Thyroid gland (tissue), 4 donors: Measurements from ENCODE around the gene MTCH1. TPM values are rescaled to one million over a fixed set of nuclear protein-coding genes. Genes with fewer than 3 reads are reported as not detected.

ENCODE experiments used
- DNase-seq, 2 donors: peaks; one replicate each; pipeline ENCODE4 v3.0.0-alpha.2; 2019
- H3K27ac ChIP-seq, 3 donors: fragments of 200-600 bp; sonication (generic); 1 replicate in 2 of 3; 2 replicates in 1 of 3; pipeline ENCODE4 v1.5.1; 2016 to 2019; ENCODE audit warnings: mild to moderate bottlenecking in 1 of 3, moderate library complexity in 1 of 3
- H3K27me3 ChIP-seq: fragments of 200-600 bp; sonication (generic); one replicate; pipeline ENCODE4 v1.5.1; 2019
- H3K36me3 ChIP-seq, 2 donors: fragments of 200-600 bp; sonication (generic); one replicate each; pipeline ENCODE4 v1.5.1; 2016 to 2019
- H3K4me1 ChIP-seq, 2 donors: fragments of 200-600 bp; sonication (generic); one replicate each; pipeline ENCODE4 v1.5.1; 2017 to 2019
- H3K4me3 ChIP-seq, 3 donors: fragments of 200-600 bp; sonication (generic); replicated peaks in 1 of 3; 1 replicate in 2 of 3; 2 replicates in 1 of 3; pipeline ENCODE4 v1.5.1; 2016; ENCODE audit warnings: mild to moderate bottlenecking in 1 of 3
- H3K9me3 ChIP-seq: fragments of 200-600 bp; sonication (generic); one replicate; pipeline ENCODE4 v1.5.1; 2017
- CTCF ChIP-seq, 6 experiments: fragments of 200-600 bp in 3 of 6; fragments of 450-650 bp in 3 of 6; sonication (generic) in 3 of 6; IDR thresholded peaks; one replicate each; pipeline ENCODE4 v1.5.1; 2016 to 2019; ENCODE audit warnings: antibody characterized with exemption in 6 of 6, mild to moderate bottlenecking in 2 of 6, inconsistent platforms in 1 of 6, moderate library complexity in 1 of 6
- POLR2A ChIP-seq, 2 donors: fragments of 450-650 bp; IDR thresholded peaks; one replicate each; pipeline ENCODE4 v1.6.1; 2017; ENCODE audit warnings: antibody characterized with exemption in 2 of 2, mild to moderate bottlenecking in 2 of 2, moderate library complexity in 1 of 2
- WGBS, 2 donors: methylation state at CpG; one replicate each; pipeline ENCODE4 v1.1.5; 2017; 5-methylcytosine and 5-hydroxymethylcytosine counted together
- intact Hi-C: fragments of 100-400 bp; cut with DNase I; formaldehyde crosslinking; loops from one replicate; pipeline ENCODE4 v1.15.1; 2023
- total RNA-seq, 4 donors: library from RNA; depleted of rRNA; stranded (reverse); fragments of >200 nt; gene quantifications; one replicate each; pipeline ENCODE4 v1.2.3, GENCODE V29; 2016

MTCH1 gene
- total RNA-seq: 1,000 to 10,000 TPM in 1 of 4 donors, 100 to 1,000 TPM in 3; 571 to 1,096 (median 866) TPM

GRCh38 chr6:36985808-36986703 is at the start of gene MTCH1:
Gene MTCH1 (minus strand): TSS chr6:36986196. CDS start chr6:36986173, 23 bp downstream.
- TF ChIP-seq CTCF (IDR thresholded peaks at IDR 0.05): no peak
- TF ChIP-seq POLR2A (IDR thresholded peaks at IDR 0.05): peak; percentile 95 to 98
- DNase-seq: peak; percentile 90 to 91
- Histone ChIP-seq H3K36me3 (no peaks in the 10 kb centered on the region), H3K4me1 (peaks cover 53 to 58% of the 10 kb centered on the region in 2 donors), H3K4me3 (peak within 1 kb of the TSS; percentile 92 to 100 (median 100)), H3K27me3 (no peaks in the 10 kb centered on the region), H3K27ac (peak within 1 kb of the TSS; percentile 95 to 98 (median 98)), H3K9me3 (no peaks in the 10 kb centered on the region)
- intact Hi-C loops: loop anchor here (10.0 kb wide), 1 partner anchor 101 kb away; the partner anchor contains the start of gene C6orf89
- 0 to 1% methylated on average over 14 to 19 of the region's 101 CpGs for WGBS, 2 donors

- Histone ChIP-seq H3K36me3 (no peaks in the 10 kb centered on the region), H3K27ac (no peak overlapping the region), H3K4me3 (no peak overlapping the region), H3K9me3 (no peaks in the 10 kb centered on the region), H3K27me3 (no peaks in the 10 kb centered on the region), H3K4me1 (peaks cover 0 to 8% of the 10 kb centered on the region in 2 donors)
- intact Hi-C loops: no loop called here
- no peak for DNase-seq
- TF ChIP-seq CTCF (IDR thresholded peaks at IDR 0.05) (no peak), POLR2A (IDR thresholded peaks at IDR 0.05) (no peak)
- 83 to 87% methylated on average over 8 of the region's 8 CpGs for WGBS, 2 donors
These were observed 48.1 kb upstream of the MTCH1 start for GRCh38 chr6:37033819-37034795.

GRCh38 chr6:37033255-37033654 is 47.3 kb upstream of the MTCH1 start:
- intact Hi-C loops: no loop called here
- no peak for DNase-seq
- WGBS, 2 donors: 87 to 95% methylated on average over 7 of the region's 7 CpGs

GRCh38 chr6:37032239-37032638 is 46.2 kb upstream of the MTCH1 start:
- no peaks in the 10 kb centered on the region for H3K9me3 ChIP-seq
- intact Hi-C loops: no loop called here
- H3K36me3 ChIP-seq: no peaks in the 10 kb centered on the region
- TF ChIP-seq POLR2A (IDR thresholded peaks at IDR 0.05): no peak
- no peak for TF ChIP-seq CTCF (IDR thresholded peaks at IDR 0.05)
- no peaks in the 10 kb centered on the region for H3K4me1 ChIP-seq
- 89% methylated on average over 7 of the region's 7 CpGs for WGBS, 2 donors
- no peak overlapping the region for H3K27ac ChIP-seq
- no peaks in the 10 kb centered on the region for H3K27me3 ChIP-seq
- H3K4me3 ChIP-seq: no peak overlapping the region
- DNase-seq: no peak

More at GRCh38 chr6:37033255-37033654, 47.3 kb upstream of the MTCH1 start:
- Histone ChIP-seq H3K27me3 (no peaks in the 10 kb centered on the region), H3K36me3 (no peaks in the 10 kb centered on the region), H3K27ac (no peak overlapping the region), H3K4me3 (no peak overlapping the region), H3K9me3 (no peaks in the 10 kb centered on the region), H3K4me1 (peaks cover 0 to under 1% of the 10 kb centered on the region in 2 donors)
- TF ChIP-seq CTCF (IDR thresholded peaks at IDR 0.05): no peak
- TF ChIP-seq POLR2A (IDR thresholded peaks at IDR 0.05): no peak
